Measurements from ENCODE around the gene ZNF282.

The ZNF282 gene

DNA sequence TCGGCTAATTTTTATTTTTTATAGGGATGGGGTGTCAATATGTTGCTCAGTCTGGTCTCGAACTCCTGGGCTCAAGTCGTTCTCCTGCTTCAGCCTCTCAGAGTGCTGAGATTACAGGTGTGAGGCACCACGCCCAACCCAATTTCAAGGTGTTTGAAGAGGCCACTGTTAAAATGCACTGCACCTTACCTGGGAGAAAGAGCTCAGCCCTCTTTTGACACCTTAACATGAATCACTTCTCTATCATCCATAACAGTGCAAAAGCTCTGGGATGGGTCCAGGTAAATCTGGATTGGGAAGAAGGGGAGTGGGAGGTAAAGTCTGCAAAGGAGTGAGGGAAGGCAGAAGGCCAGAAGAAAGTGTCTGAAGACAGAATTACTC is 557 bp upstream of the ZNF282 start:
- no peak for DNase-seq

DNA sequence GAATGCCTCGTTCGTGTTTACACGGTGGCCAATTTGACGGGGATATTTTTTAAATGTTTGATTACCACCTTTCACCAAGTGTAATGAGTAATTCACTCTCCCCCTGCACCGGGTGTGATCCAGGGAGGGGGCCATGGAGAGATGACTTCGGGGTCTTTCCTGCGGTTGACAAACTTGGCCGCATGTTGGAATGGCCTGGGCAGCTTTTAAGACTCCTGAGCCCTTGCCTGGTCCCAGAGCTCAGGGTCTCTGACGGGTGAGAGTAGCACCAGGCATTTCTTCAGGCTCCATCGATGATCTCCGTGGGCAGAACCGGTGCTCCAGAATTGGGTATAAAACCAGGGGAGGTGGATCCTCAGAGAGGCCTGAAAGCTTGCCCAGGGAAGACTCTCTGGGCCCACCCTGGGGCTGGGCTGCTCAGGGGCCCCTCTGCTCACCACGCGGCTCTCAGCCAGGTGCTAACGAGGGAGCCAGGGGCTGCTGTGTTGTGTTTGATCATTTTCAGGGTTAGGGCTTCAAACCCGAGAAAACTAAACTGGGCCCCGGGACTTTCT is 882 bp downstream of the ZNF282 start:
- peak; percentile 4 for DNase-seq

DNA sequence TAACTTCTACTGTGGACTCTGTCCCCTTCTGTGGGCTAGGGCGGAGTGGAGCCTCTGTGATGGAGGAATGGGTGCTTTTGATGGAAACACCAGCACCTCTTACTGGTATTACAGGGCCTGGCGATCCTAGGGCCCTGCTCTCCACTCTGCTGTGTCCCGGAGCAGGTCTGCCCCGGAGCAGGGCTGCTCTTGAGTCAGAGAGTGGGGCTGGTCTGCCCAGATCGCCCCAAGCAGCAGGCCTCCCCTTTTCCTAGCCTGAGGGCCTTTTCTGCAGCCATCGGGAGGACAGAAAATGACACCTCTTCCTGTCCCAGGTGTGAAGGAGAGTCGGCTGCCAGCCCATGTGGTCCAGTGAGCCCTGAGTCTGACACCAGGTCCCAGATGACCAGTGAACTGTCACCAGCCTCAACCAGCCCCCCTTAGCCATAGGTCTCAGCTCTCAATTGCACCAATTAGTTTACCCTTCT is 1.4 kb downstream of the ZNF282 start:
- no peak for DNase-seq

DNA sequence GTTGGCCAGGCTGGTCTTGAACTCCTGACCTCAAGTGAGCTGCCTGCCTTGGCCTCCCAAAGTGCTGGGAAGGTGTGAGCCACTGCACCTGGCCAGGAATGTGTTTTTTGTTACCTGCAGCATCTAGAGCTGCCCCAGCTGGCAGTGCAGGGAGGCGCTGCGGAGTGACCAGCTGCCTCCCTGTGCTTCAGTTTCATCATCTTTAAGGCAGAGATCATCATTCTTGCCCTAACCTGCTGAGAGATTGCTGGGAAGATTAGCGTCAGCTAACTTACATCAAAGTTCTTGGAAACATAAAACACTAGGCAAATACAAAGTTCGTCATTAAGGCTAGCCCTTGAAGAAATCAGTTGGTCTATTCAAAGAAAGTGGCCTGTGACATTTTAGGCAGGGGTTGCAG is 2.3 kb downstream of the ZNF282 start:
- DNase-seq = no peak

DNA sequence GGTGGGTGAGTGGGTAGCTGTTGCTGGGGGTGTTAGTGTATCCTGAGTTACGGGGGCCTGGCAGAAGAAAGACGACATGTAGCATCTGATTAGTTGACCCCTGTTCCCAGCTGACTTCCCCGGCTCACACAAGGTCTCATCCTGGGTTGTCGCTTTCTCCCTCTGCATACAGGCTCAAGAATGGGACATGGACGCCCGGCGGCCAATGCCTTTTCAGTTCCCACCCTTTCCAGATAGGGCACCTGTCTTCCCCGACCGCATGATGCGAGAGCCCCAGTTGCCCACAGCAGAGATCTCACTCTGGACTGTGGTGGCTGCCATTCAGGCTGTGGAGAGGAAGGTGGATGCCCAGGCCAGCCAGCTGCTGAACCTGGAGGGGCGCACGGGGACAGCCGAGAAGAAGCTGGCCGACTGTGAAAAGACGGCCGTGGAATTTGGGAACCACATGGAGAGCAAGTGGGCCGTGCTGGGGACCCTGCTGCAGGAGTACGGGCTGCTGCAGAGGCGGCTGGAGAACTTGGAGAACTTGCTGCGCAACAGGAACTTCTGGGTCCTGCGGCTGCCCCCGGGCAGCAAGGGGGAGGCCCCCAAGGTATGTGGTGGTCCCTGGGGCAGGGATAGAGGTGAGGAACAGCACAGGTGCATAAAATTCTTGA is 2.9 kb downstream of the ZNF282 start:
- no peak for DNase-seq

DNA sequence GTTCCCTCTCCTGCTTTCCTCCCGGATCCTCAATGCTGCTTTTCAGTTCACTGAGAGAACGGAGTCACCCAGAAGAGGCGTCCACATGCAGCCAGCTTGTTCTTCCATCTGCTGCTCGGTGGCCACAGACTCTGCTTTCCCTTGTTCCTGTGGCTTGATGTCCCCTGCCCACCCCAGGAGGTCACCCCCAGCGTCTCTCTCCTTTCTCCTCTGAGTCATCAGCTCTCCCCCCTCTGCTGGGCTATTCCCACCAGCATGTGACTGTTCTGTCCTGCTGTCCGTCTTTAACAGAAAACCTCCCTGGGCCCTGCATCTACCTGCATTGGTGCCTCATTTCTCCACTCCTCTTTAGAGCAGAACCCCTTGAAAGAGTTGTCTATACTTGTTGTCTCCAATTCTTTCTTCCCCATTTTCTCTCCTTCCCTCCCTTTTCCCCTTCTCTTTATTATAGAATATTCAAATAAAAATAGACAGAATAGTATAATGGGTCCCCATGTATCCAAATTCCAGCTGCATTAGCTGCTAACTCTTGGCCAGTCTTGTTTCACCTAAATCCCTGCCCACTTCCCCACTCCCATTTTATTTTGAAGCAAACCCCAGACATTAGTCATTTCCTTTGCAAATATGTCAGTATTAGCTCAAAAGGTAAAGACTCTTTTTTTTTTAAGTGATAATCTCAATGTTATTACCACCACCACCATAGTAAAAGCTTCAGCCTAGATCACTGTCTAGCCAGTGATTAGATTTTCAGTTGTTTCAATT is 4.1 kb downstream of the ZNF282 start:
- DNase-seq = no peak

DNA sequence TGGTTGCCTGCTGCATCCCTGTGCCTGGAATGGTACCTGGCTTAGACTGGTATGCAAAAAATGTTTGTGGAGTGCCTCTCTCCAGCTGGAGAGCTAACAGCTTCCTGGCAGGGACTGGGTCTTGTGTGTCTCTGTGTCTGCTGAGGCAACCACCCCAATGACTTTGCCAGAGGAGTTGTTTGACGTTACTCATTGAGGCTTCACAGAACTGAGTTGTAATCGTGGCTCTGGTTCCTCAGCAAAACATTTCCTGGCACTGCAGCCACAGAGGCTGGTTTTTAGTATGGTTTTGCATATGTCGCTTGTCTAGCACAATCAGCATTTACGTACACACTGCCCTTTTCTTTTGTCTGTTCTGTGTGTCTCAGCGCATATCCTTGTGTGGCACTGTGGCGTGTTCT is 7.5 kb downstream of the ZNF282 start:
- no peak for DNase-seq

DNA sequence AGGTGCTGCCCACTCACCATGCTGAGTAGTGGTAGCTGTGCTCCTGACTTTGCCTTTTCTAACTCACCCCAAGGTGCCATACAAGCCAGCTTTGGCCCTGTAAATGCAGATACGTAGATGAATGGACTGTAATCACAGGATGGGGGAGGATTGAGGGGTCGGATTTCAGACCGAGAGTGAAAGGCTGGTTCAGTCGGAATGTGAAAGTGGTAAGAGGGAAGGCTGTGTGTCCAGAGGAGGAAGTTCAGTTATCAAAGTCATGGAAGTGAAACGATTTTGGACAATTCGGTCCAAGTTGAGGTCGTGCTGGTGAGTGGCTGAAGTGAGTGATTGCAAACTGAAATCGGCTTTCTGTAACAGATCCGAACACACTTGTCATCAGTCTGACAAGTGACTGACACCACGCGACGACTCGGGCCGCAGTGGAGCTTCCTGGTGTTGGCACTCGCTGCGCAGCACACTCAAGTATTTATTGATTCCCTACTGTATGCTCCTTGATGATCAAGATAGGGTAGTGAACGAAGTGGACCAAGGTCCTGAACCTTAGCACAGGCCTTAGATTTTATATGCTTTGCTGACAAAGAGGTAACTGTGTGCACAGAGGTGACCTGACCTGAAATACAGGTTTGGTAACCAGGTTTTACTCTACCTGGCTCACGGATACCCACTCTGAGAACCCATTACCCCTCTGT is 10.5 kb downstream of the ZNF282 start:
- no peak for DNase-seq

DNA sequence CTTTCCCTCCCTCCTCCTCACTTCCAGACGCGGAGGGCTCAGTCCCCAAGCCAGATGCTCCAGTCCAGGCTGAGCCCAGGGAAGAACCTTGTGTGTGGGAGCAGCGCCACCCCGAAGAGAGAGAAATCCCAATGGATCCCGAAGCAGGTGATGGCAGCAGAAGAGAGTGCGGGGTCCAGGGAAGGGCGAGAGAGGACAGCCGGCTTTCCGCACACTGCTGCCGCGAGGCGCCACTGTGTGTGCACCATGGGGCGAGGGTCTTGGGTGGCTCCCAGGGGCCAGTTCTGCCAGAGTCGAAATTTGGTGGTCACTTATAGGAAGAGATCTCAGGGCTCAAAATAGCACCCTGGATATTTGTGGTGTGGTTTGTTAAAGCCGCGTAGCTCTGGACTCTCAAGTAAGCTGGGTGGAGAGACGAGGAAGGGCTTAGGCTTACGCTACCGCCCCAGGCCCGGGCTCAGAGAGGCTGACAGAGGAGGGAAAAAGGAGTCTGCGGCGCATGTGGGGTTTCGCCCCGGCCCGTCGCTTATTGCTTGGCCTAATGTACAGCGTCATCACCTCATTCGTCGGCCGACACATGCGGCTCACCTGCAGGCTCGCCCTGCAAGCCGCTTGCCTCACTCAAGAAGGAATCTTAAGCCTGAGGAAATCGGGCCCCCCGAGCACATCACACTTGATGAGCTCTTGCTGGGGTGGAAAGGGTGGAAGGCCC is 12.1 kb downstream of the ZNF282 start:
- no peak for DNase-seq

DNA sequence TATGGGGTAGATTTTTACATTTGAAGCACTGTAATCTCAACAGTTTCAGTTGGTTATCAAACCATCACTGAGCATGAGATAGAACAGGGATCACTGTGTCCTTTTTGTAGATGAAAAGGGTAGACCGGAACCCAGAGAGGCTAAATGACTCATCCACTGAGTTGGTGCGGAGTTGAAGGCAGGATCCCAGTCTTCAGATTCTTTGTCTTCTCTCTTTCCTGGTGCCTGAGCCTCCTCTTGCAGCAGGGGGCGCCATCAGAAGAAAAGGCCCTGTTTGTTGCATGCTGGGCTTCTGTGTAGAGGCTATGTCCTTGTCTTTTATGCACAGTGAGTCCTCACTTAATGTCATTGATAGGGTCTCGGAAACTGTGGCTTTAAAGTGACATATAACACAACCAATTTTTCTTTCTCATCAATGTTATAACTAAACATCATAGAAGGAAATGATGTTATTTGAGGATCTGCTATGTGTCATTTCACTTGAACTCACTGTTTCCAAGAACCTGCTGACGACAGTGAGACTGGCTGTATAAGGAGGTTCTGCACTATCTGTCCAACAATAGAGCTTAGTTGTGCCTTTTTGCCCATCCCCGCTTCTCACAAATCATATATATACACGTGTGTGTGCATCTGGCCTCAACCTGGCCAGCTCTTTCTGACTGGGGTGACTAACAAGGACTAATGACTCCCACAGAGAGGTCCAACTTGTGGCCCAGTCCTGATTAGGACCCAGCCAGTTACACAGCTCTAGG is 14.3 kb downstream of the ZNF282 start:
- peak; percentile 59 for DNase-seq

DNA sequence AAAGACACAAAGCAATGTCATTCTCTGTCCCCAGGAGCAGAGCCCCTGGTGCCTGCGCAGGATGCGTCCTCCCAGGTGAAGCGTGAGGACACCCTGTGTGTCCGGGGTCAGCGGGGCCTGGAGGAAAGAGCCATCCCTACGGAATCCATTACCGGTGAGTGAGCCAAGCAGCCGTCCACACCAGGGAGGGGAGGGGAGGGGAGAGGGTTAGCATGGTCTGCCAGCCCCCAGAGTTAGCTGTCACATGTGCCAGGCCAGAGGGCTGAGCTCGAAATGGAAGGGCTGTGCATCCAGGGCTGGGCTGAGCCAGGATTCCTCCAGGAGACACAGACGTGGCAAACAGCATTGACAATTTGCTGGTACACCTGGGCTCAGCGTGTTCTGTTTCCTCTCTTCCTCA is 15.2 kb downstream of the ZNF282 start:
- DNase-seq = no peak

DNA sequence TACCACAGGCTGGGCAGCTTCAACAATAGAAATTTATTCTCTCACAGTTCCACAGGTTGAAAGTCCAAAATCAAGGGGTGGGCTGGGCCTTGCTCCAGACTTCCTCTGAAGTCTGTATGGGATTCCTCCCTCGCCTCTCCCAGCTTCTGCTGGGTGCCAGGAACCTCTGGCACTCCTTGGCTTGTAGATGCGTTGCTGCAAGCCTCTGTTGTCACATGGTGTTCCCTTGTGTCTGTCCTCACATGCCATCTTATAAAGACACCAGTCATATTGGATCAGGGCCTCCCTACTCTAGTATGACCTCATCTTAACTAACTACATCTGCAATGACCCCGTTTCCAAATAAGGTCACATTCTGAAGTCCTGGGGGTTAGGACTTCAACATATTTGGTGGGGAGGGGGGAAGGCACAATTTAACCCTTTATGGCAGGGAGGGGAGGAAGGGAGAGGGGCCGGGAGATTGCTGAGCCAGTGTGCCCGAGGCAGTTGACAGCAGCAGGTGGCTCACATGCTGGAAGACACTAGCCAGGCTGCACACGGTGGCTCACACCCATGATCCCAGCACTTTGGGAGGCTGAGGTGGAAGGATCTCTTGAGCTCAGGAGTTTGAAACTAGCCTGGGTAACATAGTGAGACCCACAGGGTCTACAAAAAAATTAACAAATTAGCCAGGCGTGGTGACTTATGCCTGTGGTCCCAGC is 18.8 kb downstream of the ZNF282 start:
- no peak for DNase-seq

DNA sequence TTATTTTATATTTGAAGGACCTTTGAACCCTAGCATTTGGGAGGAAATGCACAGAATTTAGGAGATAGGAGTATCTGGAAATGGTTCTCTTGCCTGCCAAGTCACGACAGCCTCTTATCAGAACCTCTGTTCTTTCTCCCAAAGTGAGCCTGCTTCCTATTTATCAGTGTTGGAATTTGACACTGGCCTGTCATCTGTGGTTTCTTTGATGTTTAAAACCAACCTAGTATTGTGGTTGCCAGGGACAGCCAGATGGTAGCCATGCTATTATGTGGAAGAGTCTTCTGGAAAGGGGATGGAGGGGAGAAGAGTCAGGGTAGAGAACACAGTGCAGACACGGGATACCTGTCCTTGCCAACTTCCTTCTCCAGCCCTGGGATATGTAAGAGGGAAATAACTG is 21.1 kb downstream of the ZNF282 start:
- DNase-seq = no peak

DNA sequence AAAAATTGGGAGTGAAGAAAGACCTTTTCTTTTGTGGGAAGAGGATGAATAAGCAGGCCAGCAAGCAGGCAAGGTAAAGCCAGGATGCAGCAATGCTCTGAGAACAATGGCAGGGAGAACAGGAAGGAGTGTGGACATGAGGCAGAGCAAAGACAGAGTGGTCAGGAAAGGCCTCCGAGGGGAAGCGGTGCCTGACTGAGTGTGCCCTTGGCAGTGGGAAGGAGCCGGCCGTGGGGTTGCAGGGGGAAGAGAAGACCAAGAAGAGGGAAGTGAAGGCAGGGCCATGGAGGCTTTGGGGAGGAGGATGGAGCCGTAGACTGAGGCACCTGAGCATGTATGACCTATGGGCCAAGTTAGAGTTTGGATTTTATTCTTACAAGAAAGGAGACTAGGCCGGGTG is 22.2 kb downstream of the ZNF282 start:
- DNase-seq = no peak

DNA sequence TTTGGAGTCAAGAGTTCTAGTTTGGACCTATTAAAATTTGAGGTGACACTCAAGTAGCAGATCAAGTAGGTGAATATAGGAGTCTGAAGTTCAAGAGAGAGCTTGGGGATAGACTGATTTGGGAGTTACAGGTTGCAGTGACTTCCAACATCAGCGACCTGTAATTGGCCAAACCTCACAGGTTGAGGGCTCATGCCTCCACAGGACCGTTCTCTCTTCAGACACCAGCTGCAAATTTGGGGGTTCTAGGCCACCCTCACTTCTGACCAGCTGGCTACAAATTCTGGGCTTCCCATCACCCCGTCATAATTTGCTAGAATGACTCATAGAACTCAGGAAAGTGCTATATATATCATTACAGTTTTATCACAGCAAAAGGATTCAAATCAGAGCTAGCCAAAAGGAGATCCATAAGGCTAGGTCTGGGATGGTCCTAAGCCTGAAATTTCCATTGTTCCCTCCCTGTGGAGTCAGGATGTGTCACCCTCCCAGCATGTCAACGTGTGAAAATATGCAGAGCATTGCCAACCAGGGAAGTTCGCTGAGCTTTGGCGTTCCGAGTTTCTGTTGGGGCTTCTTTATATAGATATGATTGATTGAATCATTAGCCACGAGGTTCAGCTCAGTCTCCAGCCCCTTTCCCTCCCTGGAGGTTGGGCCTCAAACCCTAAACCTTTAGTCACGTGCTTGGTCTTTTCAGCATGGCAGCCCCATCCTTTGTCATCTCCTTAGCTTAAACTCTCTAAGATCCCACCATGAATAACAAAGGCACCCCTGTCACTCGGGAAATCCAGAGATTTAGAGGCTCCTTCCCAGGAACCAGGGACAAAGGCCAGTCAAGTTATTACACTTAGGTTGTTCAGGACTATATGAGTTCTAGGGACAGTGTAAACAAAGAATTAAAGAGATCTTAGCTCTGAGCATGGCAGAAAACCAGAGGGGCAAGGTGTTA is 23.4 kb downstream of the ZNF282 start:
- DNase-seq = no peak

DNA sequence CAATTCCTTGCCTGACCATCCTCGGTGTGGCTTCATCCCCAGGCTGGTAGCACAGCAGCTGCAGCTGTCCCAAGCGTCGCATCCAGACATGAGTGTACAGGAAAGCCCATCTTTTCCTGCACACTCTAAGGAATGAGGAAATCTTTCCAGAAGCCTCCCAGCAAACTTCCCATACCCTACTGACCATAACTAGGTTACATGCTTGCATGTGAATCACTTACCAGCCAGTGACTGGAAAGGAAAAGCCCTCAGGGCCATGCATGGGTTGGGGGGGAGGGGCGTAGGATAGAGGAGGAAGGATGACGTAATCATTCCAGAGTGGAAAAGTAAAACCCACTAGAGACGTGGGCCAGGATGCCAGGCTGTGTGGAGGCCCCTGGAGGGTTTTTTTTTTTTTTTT is 25.2 kb downstream of the ZNF282 start:
- no peak for DNase-seq

DNA sequence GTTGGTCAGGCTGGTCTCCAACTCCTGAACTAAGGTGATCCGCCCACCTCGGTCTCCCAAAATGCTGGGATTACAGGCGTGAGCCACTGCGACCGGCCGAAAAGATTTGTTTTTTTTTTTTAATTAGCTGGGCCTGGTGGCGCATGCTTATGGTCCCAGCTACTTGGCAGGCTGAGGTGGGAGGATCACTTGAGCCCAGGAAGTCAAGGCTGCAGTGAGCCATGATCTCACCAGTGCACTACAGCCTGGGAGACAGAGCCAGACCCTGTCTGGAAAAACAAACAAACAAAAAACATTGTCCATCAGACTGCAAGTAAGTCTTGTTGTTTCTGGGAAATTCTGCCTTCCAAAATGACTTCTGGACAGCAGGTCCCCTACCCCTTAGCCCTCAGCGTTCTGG is 27.8 kb downstream of the ZNF282 start:
- no peak for DNase-seq

DNA sequence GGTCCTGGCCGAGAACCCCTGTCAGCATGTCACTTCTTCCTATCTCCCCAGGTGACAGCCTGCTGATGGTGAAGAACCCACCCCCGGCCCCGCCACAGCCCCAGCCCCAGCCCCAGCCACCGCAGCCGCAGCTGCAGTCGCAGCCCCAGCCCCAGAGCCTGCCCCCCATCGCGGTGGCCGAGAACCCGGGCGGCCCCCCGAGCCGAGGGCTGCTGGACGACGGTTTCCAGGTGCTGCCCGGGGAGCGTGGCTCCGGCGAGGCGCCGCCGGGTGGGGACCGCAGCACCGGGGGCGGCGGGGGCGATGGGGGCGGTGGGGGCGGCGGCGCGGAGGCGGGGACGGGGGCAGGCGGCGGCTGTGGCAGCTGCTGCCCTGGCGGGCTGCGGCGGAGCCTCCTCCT is 28.4 kb downstream of the ZNF282 start:
- no peak for DNase-seq

DNA sequence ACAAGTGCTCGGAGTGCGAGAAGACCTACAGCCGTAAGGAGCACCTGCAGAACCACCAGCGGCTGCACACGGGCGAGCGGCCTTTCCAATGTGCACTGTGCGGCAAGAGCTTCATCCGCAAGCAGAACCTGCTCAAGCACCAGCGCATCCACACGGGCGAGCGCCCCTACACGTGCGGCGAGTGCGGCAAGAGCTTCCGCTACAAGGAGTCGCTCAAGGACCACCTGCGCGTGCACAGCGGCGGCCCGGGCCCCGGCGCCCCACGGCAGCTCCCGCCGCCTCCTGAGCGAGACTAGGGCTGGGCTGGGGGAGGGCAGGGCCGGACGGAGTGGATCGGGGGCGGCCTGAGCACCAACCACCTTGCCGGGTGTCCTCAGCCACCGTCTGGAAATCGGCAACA is 29.0 kb downstream of the ZNF282 start:
- no peak for DNase-seq

DNA sequence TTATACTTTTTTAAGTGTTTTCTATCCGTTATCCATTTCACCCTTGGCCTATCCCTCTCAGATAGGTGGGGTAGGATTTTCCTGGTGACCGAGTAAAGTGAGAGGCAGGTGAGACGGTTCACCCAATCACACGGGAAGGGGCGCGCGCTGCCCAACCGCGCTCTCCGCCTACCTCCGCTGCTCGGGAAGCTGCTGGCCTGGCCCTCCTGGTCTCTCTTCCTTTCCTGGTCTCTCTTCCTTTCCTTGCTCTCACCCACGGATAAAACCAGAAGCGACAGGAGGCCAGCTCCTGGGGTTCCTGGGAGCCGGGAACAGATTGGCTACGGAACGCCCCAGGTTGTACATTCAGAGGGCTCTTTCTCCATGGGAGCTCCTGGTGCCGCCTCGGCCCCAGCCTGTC is 29.8 kb downstream of the ZNF282 start:
- no peak for DNase-seq

DNA sequence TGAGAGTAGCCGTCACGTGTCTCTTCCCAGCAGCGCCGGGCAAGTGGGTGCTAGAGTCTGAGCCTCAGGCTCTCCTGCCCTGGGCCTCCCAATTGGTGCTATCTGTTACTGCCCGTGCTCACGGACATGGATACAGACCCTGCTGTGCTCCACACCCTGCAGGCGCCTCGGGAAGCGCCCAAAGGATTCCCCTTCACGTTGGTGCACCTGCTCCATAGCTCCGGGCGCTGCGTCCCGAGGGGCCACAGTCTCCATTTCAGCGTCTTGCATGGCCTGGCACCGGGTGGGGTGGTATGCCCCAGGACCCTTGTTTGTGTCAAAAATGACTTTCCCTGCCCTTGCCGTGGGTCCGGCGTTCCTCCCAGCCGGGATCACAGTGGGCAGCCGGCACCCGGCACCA is 30.3 kb downstream of the ZNF282 start:
- no peak for DNase-seq
